Measurements from ENCODE around the gene TPM3. TPM values are rescaled to one million over a fixed set of nuclear protein-coding genes. Genes with fewer than 3 reads are reported as not detected.
"Not testable (repeated sequence)": the region's sequence is repeated elsewhere in the genome, so short reads cannot be mapped to it uniquely, and the experiment has no call there.

Gene TPM3
- polyA plus RNA-seq, 1 donor = 535 TPM

DNA sequence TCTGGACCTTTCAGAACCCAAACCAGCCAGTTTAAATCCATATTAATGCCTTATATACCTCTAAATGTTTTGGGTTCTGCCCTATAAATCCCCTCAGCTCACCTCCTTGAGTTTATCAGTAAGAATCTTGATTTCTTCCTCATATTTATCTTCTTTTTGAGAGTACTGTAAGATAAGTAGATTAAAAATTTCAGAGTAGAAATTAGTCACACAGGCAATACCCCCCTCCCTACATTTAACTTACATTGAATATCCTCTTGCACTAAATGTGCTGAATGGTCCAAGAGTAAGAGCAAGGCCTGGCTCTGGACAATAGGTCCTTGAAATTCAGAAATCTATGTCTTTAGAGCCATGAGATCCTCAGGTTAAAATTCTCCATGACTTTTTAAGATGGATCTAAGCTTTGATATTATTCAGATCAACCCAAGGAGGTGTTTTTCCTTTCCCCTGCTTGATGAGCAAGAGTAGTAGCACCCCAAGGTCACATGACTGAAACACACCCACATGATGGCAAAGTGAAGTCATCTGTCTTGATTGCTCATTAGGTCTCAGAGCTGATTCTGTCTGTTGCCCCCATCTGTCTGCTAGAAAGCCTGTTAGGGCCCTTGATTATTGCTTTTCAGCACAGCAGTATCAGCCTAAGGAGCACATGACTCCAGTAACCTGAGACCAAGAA is 21.2 kb downstream of the TPM3 start:
- no peak for DNase-seq (ENCODE audit: low read depth)

DNA sequence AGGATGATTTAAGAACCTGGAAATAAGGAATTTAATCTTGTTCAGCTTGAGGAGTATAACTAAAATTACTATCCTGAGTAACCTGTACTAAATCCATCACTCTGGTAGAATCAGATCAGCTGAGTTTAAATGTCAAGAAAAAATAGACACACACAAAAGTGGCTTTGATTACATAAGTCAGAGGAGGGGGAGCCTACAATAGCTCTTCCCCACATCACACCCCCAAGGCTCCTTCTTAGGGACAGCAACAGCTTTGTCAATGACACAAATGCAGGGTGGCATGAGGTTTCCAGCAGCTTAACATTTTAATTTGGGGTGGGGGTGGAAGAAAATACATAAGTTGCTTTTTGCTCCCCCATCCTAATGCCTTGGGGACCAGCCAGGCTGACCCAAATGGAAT is 24.4 kb downstream of the TPM3 start:
- DNase-seq (ENCODE audit: low read depth) = no peak

DNA sequence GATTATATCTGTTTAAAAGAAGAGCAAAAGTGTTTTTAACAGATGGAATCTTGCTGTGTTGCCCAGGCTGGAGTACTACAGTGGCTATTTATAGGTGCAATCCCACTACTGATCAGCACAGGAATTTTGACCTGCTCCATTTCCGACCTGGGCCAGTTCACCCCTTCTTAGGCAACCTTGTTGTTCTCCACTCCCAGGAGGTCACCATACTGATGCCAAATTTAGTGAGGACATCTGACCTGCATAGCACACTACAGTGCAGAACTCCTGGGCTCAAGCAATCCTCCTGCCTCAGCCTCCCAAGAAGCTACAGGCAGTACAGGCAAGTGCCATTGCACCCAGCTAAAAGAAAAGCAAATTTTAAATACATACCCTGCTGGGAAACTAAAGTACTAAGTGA is 25.7 kb downstream of the TPM3 start:
- no peak for DNase-seq (ENCODE audit: low read depth)

DNA sequence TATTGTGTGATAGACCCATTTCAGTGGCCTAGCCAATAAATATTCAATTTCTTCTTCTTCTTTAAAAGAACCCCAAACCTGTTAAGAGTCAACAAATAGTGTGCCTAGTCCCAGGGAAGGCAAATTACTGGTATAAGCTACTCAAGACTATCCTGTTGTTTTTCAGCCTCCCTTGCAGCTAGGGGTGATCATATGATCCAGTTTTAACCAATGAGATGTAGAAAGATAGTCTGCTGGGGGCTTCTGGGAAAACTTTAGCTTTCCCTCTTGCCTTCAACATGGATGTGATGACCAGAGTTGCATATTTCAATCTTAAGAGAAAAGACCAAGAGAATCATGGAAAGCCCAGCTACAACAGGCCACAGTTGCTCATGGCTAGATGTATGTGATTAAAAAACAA is 32.3 kb downstream of the TPM3 start:
- DNase-seq (ENCODE audit: low read depth) = no peak

DNA sequence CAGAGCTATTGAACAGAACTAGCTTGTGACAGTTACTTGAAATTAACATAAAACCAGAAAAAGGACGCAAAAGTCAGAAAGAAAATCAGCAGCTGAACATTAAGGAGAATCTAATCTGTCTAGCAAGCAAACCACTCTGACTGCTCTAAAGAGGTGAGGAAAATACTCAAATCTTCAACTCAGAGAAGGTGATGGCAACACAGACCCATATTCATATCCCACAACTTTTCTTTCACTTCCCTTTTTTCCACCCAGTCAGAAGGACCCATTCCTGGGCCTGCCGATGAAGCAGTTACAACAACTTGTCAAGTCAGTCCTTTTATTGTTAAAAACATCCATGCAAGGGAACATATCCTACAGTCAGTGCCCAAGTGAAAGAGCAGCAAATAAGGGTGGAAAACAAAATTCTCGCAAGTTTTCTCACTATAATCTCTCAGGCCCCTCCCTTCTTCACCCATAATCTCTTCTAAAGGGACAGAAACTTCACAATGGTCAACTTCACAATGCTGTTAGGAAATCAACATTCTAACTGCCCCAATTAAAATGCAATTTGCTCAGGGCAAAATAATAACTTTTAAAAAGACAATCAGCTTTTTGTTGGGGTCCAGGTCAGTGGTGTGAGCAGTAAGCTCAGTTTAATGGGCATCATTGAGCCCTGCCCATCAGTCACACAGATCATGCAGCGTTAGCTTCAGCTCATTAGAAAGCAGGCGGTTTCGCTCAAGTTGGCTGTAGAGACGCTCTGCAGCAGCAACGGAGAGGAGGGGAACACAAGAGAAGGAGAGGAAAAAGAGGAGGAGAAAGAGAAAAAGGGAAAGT is 33.4 kb downstream of the TPM3 start:
- DNase-seq (ENCODE audit: low read depth) = no peak

DNA sequence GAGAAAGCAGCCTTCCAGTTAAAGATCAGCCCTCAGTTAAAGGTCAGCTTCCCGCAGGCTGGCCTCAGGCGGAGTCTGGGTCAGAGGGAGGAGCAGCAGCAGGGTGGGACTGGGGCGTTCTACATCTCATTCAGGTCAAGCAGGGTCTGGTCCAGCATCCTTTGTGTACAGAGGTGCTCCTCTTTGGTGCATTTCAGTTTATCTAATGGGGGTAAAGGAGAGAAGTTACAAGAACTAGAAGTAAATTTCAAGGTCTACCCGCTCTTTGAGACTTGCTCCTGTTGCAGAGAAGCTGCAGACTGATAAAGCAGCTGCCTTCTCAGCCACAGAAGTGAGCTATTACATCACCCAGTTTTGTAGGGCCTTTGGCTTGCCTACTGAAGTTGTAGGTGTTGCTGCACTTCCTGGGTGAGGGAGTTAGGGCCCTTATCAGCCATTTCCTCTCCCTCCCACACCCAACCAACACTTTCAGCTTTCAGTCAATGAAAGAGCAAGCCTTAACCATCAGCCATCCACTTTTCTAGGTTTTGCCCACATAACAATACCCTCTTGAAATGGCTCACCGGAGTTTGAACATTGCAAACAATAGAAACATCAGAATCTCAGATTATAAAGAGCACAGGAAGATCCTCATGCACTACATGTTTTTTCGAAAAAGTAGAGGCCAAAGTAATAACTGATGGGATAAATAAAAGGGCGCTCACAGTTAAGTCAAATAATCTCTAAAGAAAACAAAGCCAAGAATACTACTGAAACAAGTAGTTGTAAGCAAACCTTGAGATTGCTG is 34.2 kb downstream of the TPM3 start:
- no peak for DNase-seq (ENCODE audit: low read depth)

DNA sequence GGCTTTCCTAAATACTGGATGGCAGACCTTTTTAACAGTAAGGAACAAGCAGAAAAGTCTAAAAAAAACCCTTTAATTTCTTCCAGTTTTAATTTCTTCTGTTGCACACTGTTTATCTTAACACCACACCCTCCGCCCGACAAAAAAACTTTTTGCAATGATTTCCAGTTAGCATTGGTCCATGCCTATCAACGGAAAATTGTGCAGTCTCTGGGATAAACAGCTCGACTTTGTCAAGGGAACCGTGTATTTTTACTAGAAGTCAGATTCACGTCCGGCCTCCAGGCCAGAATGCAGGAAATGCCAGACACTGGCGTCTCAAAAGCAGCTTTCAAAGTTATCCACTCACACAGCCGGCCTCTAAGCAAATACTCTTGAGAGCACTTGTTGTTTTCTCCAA is 36.6 kb downstream of the TPM3 start:
- no peak for DNase-seq (ENCODE audit: low read depth)

DNA sequence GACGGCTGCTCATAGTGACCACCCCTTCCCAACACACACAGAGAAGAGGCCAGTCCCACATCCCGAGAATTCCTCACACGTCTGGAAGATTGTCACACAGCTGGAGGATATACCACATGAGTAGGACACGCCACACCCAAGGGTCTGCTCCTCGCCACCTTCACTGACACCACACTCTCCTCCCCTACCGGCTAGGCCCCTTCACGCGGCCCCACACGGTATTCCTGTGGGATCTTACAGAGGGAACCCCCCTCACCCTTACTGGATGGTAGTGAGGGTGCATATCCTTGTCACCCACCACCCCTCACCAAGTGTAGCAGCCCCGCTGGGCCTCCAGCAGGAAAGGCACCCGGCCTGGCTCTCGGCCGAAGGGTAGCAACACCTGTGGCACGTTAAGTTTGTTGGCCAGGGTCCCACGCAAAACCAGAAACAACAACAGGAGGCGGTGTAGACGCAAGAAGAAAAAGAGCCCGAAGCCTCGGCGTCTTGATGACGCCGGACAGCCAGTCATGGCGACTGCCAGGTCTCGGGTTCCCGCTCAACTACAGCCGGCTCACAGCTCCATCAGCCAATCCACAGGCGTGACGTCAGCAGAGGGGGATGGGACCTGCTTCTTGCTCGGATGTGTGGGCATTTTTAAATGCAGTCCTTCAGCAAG is 37.2 kb downstream of the TPM3 start, which contains the start of gene NUP210L:
TSS of gene NUP210L (minus strand) at position 540 of the 658 bp plus-strand sequence.
- no peak for DNase-seq (ENCODE audit: low read depth)

DNA sequence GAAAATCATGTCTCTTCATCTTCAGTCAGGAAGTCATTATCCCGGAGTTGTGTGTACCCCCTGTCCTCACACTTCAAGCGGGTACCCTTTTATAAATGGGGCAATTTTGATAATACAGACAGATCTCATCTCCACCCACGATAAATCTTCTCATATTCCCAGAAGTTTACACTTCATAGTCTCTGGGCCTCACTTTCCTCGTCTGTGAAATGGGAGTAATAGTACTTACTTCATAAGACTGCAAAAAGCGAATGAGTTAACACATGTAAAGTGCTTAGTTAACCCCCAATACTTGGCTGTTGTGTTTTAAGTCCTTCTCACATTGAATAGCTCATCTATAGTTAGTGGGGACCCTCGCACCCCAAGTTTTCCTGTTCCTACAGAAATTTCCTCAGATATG is 37.8 kb downstream of the TPM3 start:
- DNase-seq (ENCODE audit: low read depth) = no peak

DNA sequence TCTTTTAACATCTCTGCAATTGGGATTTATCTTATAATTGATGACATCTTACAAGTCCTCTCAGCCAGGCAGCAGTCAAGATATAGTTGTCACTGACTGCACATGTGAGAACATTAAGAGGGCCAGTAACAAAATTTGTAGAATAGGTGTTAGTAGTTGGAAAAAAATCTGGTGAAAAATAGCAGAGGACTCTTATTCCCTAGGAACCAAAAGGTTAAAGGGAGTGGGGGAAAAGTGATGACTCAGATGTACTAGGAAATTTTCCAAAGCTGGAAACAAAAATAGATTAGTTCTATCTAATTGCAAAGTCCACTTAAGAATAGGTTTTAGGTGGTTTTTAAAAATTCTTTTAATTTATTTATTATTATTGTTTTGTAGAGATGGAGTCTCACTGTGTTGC is 40.6 kb downstream of the TPM3 start:
- DNase-seq (ENCODE audit: low read depth) = no peak

DNA sequence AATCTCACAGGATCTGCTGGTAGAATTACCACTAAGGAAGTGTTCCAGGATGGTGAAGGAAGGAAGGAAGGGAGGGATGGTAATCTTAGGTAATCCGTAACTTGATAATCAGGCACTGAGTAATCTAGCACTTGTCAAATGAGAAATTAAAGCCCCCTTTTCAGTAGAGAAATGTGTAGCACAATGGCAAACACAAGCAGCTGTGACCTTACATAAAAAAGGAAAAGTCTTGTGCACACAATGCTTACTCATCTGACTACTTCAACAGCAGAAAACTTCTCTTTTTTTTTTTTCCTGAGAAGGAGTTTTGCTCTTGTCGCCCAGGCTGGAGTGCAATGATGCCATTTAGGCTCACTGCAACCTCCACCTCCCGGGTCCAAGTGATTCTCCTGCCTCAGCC is 43.1 kb downstream of the TPM3 start:
- no peak for DNase-seq (ENCODE audit: low read depth)

DNA sequence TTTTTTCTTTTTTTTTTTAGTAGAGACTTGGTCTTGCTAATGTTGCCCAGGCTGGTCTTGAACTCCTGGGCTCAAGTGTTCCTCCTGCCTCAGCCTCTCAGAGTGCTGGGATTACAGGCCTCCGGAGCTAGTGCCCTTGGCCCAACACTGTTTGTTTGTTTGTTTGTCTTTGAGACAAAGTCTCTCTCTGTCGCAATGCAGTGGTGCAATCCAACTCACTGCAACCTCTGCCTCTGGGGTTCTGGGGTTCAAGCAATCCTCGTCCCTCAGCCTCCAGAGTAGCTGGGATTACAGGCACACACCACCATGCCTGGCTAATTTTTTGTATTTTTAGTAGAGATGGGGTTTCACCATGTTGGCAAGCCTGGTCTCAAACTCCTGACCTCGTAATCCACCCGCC is 44.4 kb downstream of the TPM3 start:
- DNase-seq (ENCODE audit: low read depth) = not testable (repeated sequence)

DNA sequence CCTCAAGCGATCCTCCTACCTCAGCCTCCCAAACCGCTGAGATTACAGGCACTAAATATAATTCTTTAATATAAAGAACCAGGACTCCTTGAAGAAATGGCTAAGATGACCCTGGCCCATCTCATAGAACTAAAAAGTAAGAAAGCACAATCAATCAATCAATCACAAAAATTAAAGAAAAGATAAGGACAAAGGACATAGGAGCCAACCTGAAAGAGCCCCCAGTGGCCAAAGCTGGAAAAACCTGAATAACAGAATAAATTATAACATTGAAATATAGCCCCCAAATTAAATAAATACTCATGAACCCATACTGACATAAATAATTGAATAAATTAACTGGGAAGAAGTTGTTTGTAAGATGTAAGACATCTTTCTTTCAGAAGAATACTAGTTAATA is 45.9 kb downstream of the TPM3 start:
- DNase-seq (ENCODE audit: low read depth) = no peak

DNA sequence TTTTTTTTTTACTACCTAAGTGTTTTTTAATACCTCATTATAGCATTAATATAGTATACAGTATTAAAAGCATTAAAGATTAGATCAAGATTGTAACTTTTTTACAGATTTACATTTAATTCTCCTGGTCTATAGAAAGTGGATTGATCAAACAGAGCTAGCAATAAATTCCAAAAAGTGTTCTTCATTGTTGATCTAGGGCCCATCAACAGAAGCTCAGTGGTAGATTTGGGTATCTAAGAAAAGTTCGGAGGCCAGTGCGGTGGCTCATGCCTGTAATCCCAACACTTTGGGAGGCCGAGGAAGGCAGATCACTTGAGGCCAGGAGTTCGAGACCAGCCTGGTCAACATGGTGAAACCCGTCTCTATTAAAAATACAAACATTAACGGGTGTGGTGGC is 49.5 kb downstream of the TPM3 start:
- DNase-seq (ENCODE audit: low read depth) = no peak

DNA sequence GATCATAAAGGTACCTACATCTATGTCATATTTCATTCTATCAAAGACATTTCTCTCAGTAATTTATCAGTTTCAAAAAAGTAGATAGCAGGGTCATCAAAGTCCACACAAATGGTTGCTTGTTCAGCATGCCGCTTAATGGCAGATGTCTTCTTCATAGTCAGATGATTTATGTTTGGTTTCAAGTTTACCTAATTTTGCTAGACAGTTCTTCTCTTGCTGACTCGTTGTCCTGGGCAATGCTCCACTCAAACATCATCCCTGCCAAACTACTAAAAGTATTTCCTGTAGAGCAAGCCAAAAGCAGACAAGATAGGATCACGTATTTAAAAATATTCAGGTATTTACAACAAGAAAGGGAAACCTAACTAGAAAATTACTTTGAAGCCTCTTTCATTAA is 50.7 kb downstream of the TPM3 start:
- DNase-seq (ENCODE audit: low read depth) = no peak

DNA sequence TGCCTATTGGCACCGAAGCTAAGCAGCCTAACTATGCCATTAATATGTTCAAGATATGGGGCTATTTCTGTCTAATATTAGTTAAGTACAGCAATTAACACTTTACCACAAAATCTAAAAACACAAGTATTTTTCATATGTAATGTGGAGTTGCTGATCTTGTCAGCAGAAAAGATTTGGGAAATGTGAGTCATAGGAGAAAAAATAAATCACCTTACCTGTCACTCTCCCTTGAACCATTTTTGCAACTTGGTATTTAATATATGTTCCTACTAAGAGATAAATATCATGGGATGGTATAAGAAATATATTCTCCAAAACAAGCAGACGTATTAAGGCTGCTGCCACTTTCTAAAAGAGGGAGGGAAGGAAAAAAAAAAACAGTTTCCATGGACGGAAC is 54.0 kb downstream of the TPM3 start:
- DNase-seq (ENCODE audit: low read depth) = no peak

DNA sequence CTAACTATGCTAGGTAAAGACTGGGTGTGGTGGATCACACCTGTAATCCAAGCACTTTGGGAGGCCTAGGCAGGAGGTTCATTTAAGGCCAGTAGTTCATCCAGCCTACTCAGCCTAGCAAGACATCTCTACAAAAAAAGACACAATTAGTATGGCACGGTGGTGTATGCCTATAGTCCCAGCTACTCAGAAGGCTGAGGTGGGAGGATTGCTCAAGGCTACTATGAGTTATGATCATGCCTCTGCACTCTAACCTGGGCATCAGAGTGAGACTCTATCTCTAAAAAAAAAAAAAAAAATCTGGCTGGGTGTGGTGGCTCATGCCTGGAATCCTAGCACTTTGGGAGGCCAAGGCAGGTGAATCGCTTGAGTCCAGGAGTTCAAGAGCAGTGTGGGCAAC is 58.6 kb downstream of the TPM3 start:
- DNase-seq (ENCODE audit: low read depth) = no peak

DNA sequence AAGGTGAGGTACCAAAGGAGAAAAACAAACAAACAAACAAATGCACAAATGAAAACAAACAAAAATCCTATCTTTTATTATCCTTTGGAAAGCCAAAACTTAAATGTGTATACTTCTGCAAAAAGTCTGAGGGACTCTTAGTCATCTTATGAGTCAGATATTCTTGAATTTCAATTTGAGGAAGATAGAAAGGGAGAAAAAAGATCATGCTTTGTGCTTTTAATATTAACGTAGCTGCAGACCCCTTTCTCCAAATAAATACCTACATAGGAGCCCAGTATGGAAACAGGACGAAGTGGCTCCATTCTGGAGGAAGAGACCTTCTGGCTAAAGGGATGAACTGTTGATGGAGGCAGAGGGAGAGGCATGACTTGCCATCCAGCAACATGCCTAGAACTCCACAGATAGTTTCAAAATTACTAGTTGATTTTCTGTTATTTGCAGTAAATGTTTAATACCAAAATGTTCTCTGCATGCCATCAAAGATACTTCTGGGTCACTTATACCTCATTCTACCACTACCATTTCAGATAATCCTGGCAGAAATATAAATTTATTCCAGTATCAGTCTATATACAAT is 62.4 kb downstream of the TPM3 start:
- DNase-seq (ENCODE audit: low read depth) = no peak

DNA sequence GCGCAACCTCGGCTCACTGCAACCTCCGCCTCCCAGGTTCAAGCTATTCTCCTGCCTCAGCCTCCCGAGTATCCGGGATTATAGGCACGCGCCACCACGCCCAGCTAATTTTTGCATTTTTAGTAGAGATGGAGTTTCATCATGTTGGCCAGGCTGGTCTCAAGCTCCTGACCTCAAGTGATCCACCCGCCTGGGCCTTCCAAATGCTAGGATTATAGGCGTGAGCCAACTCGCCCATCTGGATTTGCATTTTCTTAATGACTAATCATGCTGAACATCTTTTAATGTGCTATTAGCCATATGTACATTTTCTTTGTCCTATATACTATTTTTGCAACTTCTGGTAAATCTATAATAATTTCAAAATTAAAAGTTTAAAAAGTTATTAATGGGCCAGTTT is 68.7 kb downstream of the TPM3 start:
- DNase-seq (ENCODE audit: low read depth) = not testable (repeated sequence)

DNA sequence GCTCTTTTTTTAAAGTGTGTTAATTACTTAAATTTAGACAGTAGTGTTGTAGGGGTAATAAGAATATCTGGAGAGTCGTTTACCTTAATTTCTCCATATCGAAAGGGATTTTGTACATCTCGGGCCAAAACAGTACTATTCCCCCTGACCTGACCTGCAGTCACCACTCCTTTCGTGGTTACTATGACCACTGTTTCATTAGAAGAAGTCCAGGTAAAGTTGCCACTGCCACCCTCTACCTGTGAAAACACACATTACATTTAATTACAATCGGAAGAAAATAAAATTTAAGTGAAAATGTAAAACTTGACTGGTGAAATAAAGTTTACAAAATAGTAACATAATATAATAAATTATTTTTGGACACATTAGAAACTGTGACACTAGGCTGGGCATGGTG is 74.3 kb downstream of the TPM3 start:
- DNase-seq (ENCODE audit: low read depth) = no peak

DNA sequence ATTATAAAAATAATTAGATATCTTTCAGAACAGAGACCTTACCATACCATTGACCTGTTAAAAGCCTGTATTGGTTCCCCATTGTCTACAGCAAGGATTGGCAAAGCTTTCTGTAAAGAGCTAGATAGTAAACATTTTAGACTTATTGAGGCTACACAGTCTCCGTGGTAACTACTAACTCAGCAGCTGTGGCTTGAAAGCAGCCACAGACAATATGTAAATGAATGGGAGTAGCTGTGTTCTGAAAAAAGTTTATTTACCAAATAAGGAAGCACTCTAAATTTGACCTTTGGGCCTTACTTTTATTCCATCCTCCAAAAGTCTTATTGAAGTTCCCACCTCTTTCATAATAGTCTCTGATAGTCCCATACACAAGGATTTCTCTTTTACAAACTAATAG is 76.7 kb downstream of the TPM3 start:
- DNase-seq (ENCODE audit: low read depth) = no peak

All from forelimb muscle (tissue), 1 donor.